Measurements from ENCODE around the gene IRX3.

Gene IRX3

GRCh38 chr16:54236773-54237172 is 49.8 kb downstream of the IRX3 start:
- TF ChIP-seq CTCF (IDR thresholded peaks at IDR 0.05) = no peak

- TF ChIP-seq CTCF (IDR thresholded peaks at IDR 0.05) = no peak
Observed at GRCh38 chr16:54233615-54234014, 53.0 kb downstream of the IRX3 start.

Measured in LNCAP (cell line).